Lower lobe of right lung (tissue), 2 donors: Measurements from ENCODE around the gene LAD1. TPM values are rescaled to one million over a fixed set of nuclear protein-coding genes. Genes with fewer than 3 reads are reported as not detected.

Source experiments
- ATAC-seq, 2 donors: fragments of 200-7000 bp; cut with Tn5 transposase; one replicate each; pipeline ENCODE4 v1.9.1; 2020 to 2022; ENCODE audit warnings: mild to moderate bottlenecking in 2 of 2, moderate library complexity in 2 of 2
- DNase-seq: peaks from one replicate; pipeline ENCODE4 v3.0.0-alpha.2; 2020
- H3K27ac ChIP-seq: fragments of 200-600 bp; one replicate; pipeline ENCODE4 v1.8.0; 2022
- H3K27me3 ChIP-seq: fragments of 200-600 bp; one replicate; pipeline ENCODE4 v1.8.0; 2022; ENCODE audit warnings: low read depth
- H3K36me3 ChIP-seq: fragments of 200-600 bp; one replicate; pipeline ENCODE4 v1.8.0; 2022; ENCODE audit warnings: mild to moderate bottlenecking
- H3K4me1 ChIP-seq: fragments of 200-600 bp; one replicate; pipeline ENCODE4 v1.8.0; 2022
- H3K4me3 ChIP-seq: fragments of 200-600 bp; one replicate; pipeline ENCODE4 v1.8.0; 2022; ENCODE audit warnings: mild to moderate bottlenecking
- H3K9me3 ChIP-seq: fragments of 200-600 bp; one replicate; pipeline ENCODE4 v1.8.0; 2022
- intact Hi-C: fragments of 100-400 bp; cut with DNase I; formaldehyde crosslinking; loops from one replicate; pipeline ENCODE4 v1.11.0; 2022
- total RNA-seq: library from RNA; stranded (reverse); fragmentation: NEBNext Ultra II Directional; extraction: Animal tissue kit (Norgen Biotek cat#: 25700); gene quantifications from one replicate; pipeline ENCODE4 v1.2.1, GENCODE V29; 2021
- TF ChIP-seq, protein P1 (sequence below): fragments of 200-600 bp; IDR thresholded peaks from one replicate; pipeline ENCODE4 v1.8.0; 2022; ENCODE audit warnings: antibody characterized with exemption, mild to moderate bottlenecking
- donor health status: DM: no; HTN: yes; CAD: no; lungs with severe emphysema.

The LAD1 gene
- total RNA-seq, 1 donor from 2014 or later = 35.3 TPM

DNA sequence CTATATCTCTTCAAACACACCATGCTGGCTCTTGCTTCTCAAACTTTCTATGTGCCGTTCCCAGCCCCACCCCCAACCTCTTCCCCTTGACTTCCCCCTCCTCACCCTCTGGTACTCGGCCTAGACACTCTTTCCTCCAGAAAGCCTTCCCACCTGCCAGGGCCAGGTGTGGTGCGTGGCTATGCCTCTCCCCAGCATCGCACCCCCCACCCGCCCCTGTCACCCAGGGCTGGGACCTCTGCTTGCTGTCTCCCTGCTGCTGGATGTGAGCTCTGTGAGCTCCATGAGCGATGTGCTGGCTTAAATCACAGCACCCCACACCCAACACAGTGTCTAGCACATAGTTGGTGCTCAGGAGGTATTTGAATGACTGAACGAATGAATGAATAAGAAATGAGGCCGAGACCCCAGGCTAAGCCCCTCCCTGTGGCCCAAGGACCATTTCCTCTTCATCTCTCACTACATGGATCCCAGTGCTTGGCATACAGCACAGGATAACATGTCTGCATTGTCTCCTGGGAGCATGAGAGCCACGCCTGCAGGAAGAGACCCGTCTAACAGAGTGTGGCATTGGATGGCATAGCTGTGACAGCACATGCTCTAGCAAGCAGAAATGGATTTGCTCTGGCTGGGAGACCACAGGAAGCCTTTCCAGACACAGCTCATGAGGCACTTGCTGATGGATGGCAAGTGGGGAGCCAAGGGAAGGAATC lies 41.3 kb downstream of the LAD1 start:
- Histone ChIP-seq H3K27me3 (no peaks in the 10 kb centered on the region), H3K9me3 (no peaks in the 10 kb centered on the region)
- peak; percentile 28 for DNase-seq

DNA sequence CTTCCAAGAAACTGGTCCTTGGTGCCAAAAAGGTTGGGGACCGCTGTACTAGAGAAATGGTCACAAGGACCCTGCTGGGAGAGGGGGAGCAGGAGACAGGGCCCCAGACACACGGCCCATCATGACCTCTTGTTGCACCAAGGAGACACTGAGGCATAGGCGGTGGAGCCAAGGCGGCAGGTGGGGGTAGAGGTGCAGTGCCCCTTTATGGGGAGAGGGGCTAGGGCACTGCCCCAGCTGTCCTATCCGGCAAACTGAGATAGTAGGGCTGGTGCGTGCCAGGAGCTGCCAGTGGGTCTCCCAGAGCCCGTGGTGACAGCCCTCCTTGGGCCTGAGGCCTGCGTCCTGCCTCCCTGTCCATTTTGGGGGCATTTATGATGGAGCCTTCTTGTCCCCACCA lies 41.9 kb downstream of the LAD1 start:
- Histone ChIP-seq H3K27me3 (no peaks in the 10 kb centered on the region), H3K27ac (no peak overlapping the region), H3K4me3 (no peak overlapping the region), H3K4me1 (no peaks in the 10 kb centered on the region), H3K9me3 (no peaks in the 10 kb centered on the region), H3K36me3 (no peaks in the 10 kb centered on the region)
- ATAC-seq (no peak), DNase-seq (peak; percentile 31)
- intact Hi-C loops = no loop called here
- TF ChIP-seq, protein P1, sequence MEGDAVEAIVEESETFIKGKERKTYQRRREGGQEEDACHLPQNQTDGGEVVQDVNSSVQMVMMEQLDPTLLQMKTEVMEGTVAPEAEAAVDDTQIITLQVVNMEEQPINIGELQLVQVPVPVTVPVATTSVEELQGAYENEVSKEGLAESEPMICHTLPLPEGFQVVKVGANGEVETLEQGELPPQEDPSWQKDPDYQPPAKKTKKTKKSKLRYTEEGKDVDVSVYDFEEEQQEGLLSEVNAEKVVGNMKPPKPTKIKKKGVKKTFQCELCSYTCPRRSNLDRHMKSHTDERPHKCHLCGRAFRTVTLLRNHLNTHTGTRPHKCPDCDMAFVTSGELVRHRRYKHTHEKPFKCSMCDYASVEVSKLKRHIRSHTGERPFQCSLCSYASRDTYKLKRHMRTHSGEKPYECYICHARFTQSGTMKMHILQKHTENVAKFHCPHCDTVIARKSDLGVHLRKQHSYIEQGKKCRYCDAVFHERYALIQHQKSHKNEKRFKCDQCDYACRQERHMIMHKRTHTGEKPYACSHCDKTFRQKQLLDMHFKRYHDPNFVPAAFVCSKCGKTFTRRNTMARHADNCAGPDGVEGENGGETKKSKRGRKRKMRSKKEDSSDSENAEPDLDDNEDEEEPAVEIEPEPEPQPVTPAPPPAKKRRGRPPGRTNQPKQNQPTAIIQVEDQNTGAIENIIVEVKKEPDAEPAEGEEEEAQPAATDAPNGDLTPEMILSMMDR = no peak

More for the DNA sequence above, 41.3 kb downstream of the LAD1 start:
- H3K27ac ChIP-seq = no peak overlapping the region
- TF ChIP-seq, protein P1 = no peak
- intact Hi-C loops = no loop called here
- H3K36me3 ChIP-seq = no peaks in the 10 kb centered on the region
- ATAC-seq = no peak
- H3K4me1 ChIP-seq = no peaks in the 10 kb centered on the region
- H3K4me3 ChIP-seq = no peak overlapping the region

DNA sequence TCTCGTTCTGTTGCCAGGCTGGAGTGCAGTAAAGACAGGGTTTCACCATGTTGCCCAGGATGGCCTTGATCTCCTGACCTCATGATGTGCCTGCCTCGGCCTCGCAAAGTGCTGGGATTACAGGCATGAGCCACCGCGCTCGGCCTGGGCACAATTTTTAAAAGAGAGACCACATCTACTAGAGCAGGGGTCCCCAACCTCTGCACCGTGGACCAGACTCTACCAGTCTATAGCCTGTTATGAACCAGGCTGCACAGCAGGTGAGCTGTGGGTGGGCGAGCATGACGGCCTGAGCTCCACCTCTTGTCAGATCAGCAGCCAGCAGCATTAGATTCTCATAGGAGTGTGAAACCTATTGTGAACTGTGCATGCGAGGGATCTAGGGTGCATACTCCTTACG lies 42.4 kb downstream of the LAD1 start:
- Histone ChIP-seq H3K27ac (no peak overlapping the region), H3K36me3 (no peaks in the 10 kb centered on the region), H3K9me3 (no peaks in the 10 kb centered on the region), H3K4me1 (no peaks in the 10 kb centered on the region), H3K4me3 (no peak overlapping the region), H3K27me3 (no peaks in the 10 kb centered on the region)
- intact Hi-C loops = no loop called here
- TF ChIP-seq, protein P1 = no peak
- no peak for ATAC-seq
- peak; percentile 29 for DNase-seq

DNA sequence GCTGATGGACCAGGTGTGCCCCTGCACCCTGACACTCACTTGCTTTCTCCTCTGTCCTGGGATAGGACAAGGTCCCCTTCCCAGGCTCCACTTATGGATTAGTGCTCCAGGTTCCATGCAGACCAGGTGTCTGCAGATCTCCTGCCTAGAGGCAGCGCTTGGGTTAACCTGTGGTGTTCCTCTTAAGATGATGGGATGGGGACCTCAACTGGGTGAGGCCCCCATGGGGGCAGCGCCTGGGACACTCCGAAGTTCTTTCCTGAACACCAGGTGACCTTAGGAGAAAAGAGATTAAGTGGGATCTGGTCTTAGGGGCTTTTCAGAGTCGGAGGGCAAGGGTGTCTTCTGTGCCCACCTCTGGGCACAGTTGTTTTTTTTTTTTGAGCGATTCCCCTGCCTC lies 42.9 kb downstream of the LAD1 start:
- peak; percentile 13 for DNase-seq

DNA sequence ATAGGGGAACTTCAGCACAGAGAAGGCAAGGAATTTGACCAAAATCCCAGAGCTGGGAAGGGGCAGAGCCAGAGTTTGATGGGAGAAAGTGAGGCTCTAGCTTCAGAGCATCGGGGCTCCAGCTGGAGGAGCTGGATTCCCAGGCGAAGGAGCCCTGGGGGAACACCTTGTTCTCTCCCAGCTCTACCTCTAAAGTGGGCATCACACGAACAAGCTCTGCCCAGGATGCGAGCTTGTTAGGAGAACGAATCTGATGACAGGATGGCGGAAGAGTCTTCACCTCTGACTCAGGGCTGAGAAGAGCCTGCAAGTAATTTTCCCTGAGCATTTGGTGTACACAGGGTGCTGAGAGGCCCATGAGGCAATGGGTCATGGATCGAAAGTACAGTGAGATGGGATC lies 43.7 kb downstream of the LAD1 start:
- peak; percentile 15 for DNase-seq
- Histone ChIP-seq H3K36me3 (no peaks in the 10 kb centered on the region), H3K4me1 (no peaks in the 10 kb centered on the region), H3K4me3 (no peak overlapping the region), H3K27me3 (no peaks in the 10 kb centered on the region), H3K27ac (no peak overlapping the region), H3K9me3 (no peaks in the 10 kb centered on the region)
- TF ChIP-seq, protein P1 = no peak
- intact Hi-C loops = no loop called here
- no peak for ATAC-seq

More for the DNA sequence above, 42.9 kb downstream of the LAD1 start:
- Histone ChIP-seq H3K4me3 (no peak overlapping the region), H3K27ac (no peak overlapping the region), H3K27me3 (no peaks in the 10 kb centered on the region), H3K9me3 (no peaks in the 10 kb centered on the region), H3K4me1 (no peaks in the 10 kb centered on the region), H3K36me3 (no peaks in the 10 kb centered on the region)
- intact Hi-C loops = no loop called here
- TF ChIP-seq, protein P1 = no peak
- ATAC-seq = no peak
